Natural killer cell treated with Interleukin-12 subunit alpha and Interleukin-12 subunit beta and Interleukin-15 and Interleukin-18, amount 100 ng/mL, for 72 hours (primary cell): ENCODE data around the gene DPEP3. TPM values are rescaled to one million over a fixed set of nuclear protein-coding genes. Genes with fewer than 3 reads are reported as not detected.
"Not testable (repeated sequence)": the region's sequence is repeated elsewhere in the genome, so short reads cannot be mapped to it uniquely, and the experiment has no call there.

Source experiments
- ATAC-seq, 2 donors: fragments of 150-1000 bp; cut with Tn5 transposase in 1 of 2; sonication (Bioruptor Pico), chemical (Tn5 transposase) in 1 of 2; 2 replicates each; pipeline ENCODE4 v1.10.0; 2021
- DNase-seq: peaks from one replicate; pipeline ENCODE4 v3.0.0; 2022; ENCODE audit warnings: low spot score
- H3K27ac Mint-ChIP-seq, 2 donors: 1 replicate in 1 of 2; 2 replicates in 1 of 2; pipeline ENCODE4 v1.8.0; 2022; ENCODE audit warnings: mixed read lengths in 2 of 2, mild to moderate bottlenecking in 1 of 2, moderate library complexity in 1 of 2
- H3K27me3 Mint-ChIP-seq, 2 donors: 1 replicate in 1 of 2; 2 replicates in 1 of 2; pipeline ENCODE4 v1.8.0; 2022; ENCODE audit warnings: mixed read lengths in 2 of 2
- H3K36me3 Mint-ChIP-seq: one replicate; pipeline ENCODE4 v1.8.0; 2022; ENCODE audit warnings: mixed read lengths
- H3K4me1 Mint-ChIP-seq, 2 donors: 1 replicate in 1 of 2; 2 replicates in 1 of 2; pipeline ENCODE4 v1.8.0; 2022; ENCODE audit warnings: low read depth in 2 of 2, mixed read lengths in 2 of 2, mild to moderate bottlenecking in 1 of 2
- H3K4me3 Mint-ChIP-seq: one replicate; pipeline ENCODE4 v1.8.0; 2022; ENCODE audit warnings: mixed read lengths
- H3K9me3 Mint-ChIP-seq: 2 replicates; pipeline ENCODE4 v1.8.0; 2022; ENCODE audit warnings: mixed read lengths
- total RNA-seq, 2 donors: library from RNA; stranded (reverse); gene quantifications; one replicate each; pipeline ENCODE4 v1.2.3, GENCODE V29; 2022

The DPEP3 gene
- total RNA-seq, 2 donors from 2014 or later, result not detected

GRCh38 chr16:67987460-67988160 lies 7.3 kb upstream of the DPEP3 start:
- Mint-ChIP-seq H3K27ac (peak overlapping the region; percentile 45 to 93), H3K9me3 (no peaks in the 10 kb centered on the region), H3K27me3 (no peaks in the 10 kb centered on the region), H3K36me3 (no peaks in the 10 kb centered on the region), H3K4me3 (no peak overlapping the region), H3K4me1 (peaks cover 27 to 37% of the 10 kb centered on the region in 2 donors)
- no peak for DNase-seq
- no peak for ATAC-seq

- Mint-ChIP-seq H3K36me3 (no peaks in the 10 kb centered on the region), H3K9me3 (no peaks in the 10 kb centered on the region), H3K4me3 (no peak overlapping the region), H3K27me3 (no peaks in the 10 kb centered on the region), H3K27ac (peak overlapping the region in 1 of 2 donors; percentile 93), H3K4me1 (peaks cover 27 to 35% of the 10 kb centered on the region in 2 donors)
- DNase-seq (no peak), ATAC-seq (no peak)
Observed at GRCh38 chr16:67986949-67987348, 6.7 kb upstream of the DPEP3 start.

GRCh38 chr16:67982011-67982696 lies 1.9 kb upstream of the DPEP3 start:
- DNase-seq, result no peak
- H3K4me3 Mint-ChIP-seq, result no peak overlapping the region
- H3K27me3 Mint-ChIP-seq, result no peaks in the 10 kb centered on the region
- ATAC-seq, result no peak
- H3K4me1 Mint-ChIP-seq, result peaks cover 16 to 20% of the 10 kb centered on the region in 2 donors
- H3K27ac Mint-ChIP-seq, result no peak overlapping the region
- H3K36me3 Mint-ChIP-seq, result no peaks in the 10 kb centered on the region
- H3K9me3 Mint-ChIP-seq, result no peaks in the 10 kb centered on the region

- no peak overlapping the region for H3K4me3 Mint-ChIP-seq
- no peaks in the 10 kb centered on the region for H3K27me3 Mint-ChIP-seq
- no peaks in the 10 kb centered on the region for H3K9me3 Mint-ChIP-seq
- no peak overlapping the region for H3K27ac Mint-ChIP-seq
- peaks cover 0 to under 1% of the 10 kb centered on the region in 2 donors for H3K4me1 Mint-ChIP-seq
- H3K36me3 Mint-ChIP-seq, result no peaks in the 10 kb centered on the region
- DNase-seq, result no peak
- ATAC-seq, result no peak
Observed at GRCh38 chr16:67977469-67978227, 2.7 kb downstream of the DPEP3 start.

GRCh38 chr16:67977005-67977404 lies 3.3 kb downstream of the DPEP3 start:
- no peaks in the 10 kb centered on the region for H3K9me3 Mint-ChIP-seq
- ATAC-seq (no peak), DNase-seq (no peak)
- H3K4me3 Mint-ChIP-seq, result no peak overlapping the region
- H3K4me1 Mint-ChIP-seq, result no peaks in the 10 kb centered on the region
- no peaks in the 10 kb centered on the region for H3K36me3 Mint-ChIP-seq
- H3K27me3 Mint-ChIP-seq, result no peaks in the 10 kb centered on the region
- no peak overlapping the region for H3K27ac Mint-ChIP-seq

- Mint-ChIP-seq H3K27ac (no peak overlapping the region), H3K4me3 (no peak overlapping the region), H3K4me1 (no peaks in the 10 kb centered on the region), H3K27me3 (no peaks in the 10 kb centered on the region), H3K36me3 (no peaks in the 10 kb centered on the region), H3K9me3 (no peaks in the 10 kb centered on the region)
- DNase-seq, result no peak
- ATAC-seq, result no peak
Observed at GRCh38 chr16:67976205-67976604, 4.1 kb downstream of the DPEP3 start.

GRCh38 chr16:67975321-67976105 lies 4.8 kb downstream of the DPEP3 start:
- H3K4me1 Mint-ChIP-seq, result no peaks in the 10 kb centered on the region
- no peaks in the 10 kb centered on the region for H3K27me3 Mint-ChIP-seq
- no peak for DNase-seq
- ATAC-seq, result no peak
- H3K27ac Mint-ChIP-seq, result no peak overlapping the region
- no peaks in the 10 kb centered on the region for H3K9me3 Mint-ChIP-seq
- H3K36me3 Mint-ChIP-seq, result no peaks in the 10 kb centered on the region
- H3K4me3 Mint-ChIP-seq, result no peak overlapping the region

- H3K36me3 Mint-ChIP-seq, ATAC-seq, H3K4me3 Mint-ChIP-seq, H3K27me3 Mint-ChIP-seq, DNase-seq, H3K27ac Mint-ChIP-seq, H3K9me3 Mint-ChIP-seq: not testable (repeated sequence)
- peaks cover 9 to 17% of the 10 kb centered on the region in 2 donors for H3K4me1 Mint-ChIP-seq
Observed at GRCh38 chr16:67972285-67972684, 8.0 kb downstream of the DPEP3 start.

- Mint-ChIP-seq H3K27me3 (no peaks in the 10 kb centered on the region), H3K36me3 (no peaks in the 10 kb centered on the region), H3K4me1 (peaks cover 13 to 21% of the 10 kb centered on the region in 2 donors), H3K9me3 (no peaks in the 10 kb centered on the region), H3K27ac (peak overlapping the region in 1 of 2 donors; percentile 33), H3K4me3 (no peak overlapping the region)
- ATAC-seq, result no peak
- no peak for DNase-seq
Observed at GRCh38 chr16:67971111-67971510, 9.2 kb downstream of the DPEP3 start.

- no peaks in the 10 kb centered on the region for H3K36me3 Mint-ChIP-seq
- ATAC-seq, result no peak
- H3K9me3 Mint-ChIP-seq, result no peaks in the 10 kb centered on the region
- H3K4me1 Mint-ChIP-seq, result peaks cover 13 to 21% of the 10 kb centered on the region in 2 donors
- DNase-seq, result no peak
- peak overlapping the region; percentile 78 to 95 for H3K27ac Mint-ChIP-seq
- no peaks in the 10 kb centered on the region for H3K27me3 Mint-ChIP-seq
- peak overlapping the region; percentile 97 for H3K4me3 Mint-ChIP-seq
Observed at GRCh38 chr16:67969254-67970039, 10.9 kb downstream of the DPEP3 start.

GRCh38 chr16:67968400-67969253 lies 11.7 kb downstream of the DPEP3 start, which contains the start of gene SLC12A4:
Gene SLC12A4, minus strand, starts transcription at chr16:67968637. Its CDS starts 84 bp downstream, at chr16:67968553.
- peak within 1 kb of the TSS; percentile 97 for H3K4me3 Mint-ChIP-seq
- peak within 1 kb of the TSS; percentile 89 to 95 for H3K27ac Mint-ChIP-seq

GRCh38 chr16:67967958-67968399 lies 12.3 kb downstream of the DPEP3 start:
- H3K36me3 Mint-ChIP-seq, result no peaks in the 10 kb centered on the region
- DNase-seq (no peak), ATAC-seq (peak; percentile 25 to 40)
- peaks cover 14 to 21% of the 10 kb centered on the region in 2 donors for H3K4me1 Mint-ChIP-seq
- peak overlapping the region; percentile 97 for H3K4me3 Mint-ChIP-seq
- peak overlapping the region; percentile 85 to 89 for H3K27ac Mint-ChIP-seq
- H3K9me3 Mint-ChIP-seq, result no peaks in the 10 kb centered on the region
- no peaks in the 10 kb centered on the region for H3K27me3 Mint-ChIP-seq

More at GRCh38 chr16:67968400-67969253, 11.7 kb downstream of the DPEP3 start, which contains the start of gene SLC12A4:
- H3K4me1 Mint-ChIP-seq, result peaks cover 13 to 21% of the 10 kb centered on the region in 2 donors
- no peaks in the 10 kb centered on the region for H3K36me3 Mint-ChIP-seq
- ATAC-seq (peak; percentile 94 to 96), DNase-seq (peak; percentile 92)
- H3K9me3 Mint-ChIP-seq, result no peaks in the 10 kb centered on the region
- H3K27me3 Mint-ChIP-seq, result no peaks in the 10 kb centered on the region
